Mesenchymal stem cell (in vitro differentiated cells and primary cell): ENCODE results near the gene DHX38.

Source experiments
- DNase-seq: peaks from one replicate; pipeline ENCODE4 v3.0.0-alpha.2; 2013
- H2AFZ ChIP-seq: one replicate; pipeline ENCODE4 v1.6.1; 2013; ENCODE audit warnings: low read depth, mild to moderate bottlenecking, control low read depth, inconsistent platforms, low read length, moderate library complexity
- H2AK5ac ChIP-seq: 2 replicates; pipeline ENCODE4 v1.6.1; 2013; ENCODE audit warnings: low read length, moderate library complexity, mild to moderate bottlenecking, inconsistent platforms; ENCODE audit not compliant: severe bottlenecking
- H2BK120ac ChIP-seq: one replicate; pipeline ENCODE4 v1.6.1; 2013; ENCODE audit warnings: low read depth, mild to moderate bottlenecking, inconsistent platforms, low read length, moderate library complexity
- H2BK12ac ChIP-seq, 2 experiments: one replicate each; pipeline ENCODE4 v1.6.1; 2013; ENCODE audit warnings: inconsistent platforms in 2 of 2, low read length in 2 of 2, mild to moderate bottlenecking in 2 of 2, moderate library complexity in 2 of 2, control low read depth in 1 of 2
- H2BK15ac ChIP-seq: one replicate; pipeline ENCODE4 v1.6.1; 2013; ENCODE audit warnings: mild to moderate bottlenecking, low read depth, inconsistent platforms; ENCODE audit not compliant: poor library complexity, severe bottlenecking
- H2BK5ac ChIP-seq: 2 replicates; pipeline ENCODE4 v1.6.1; 2013; ENCODE audit warnings: low read depth, mild to moderate bottlenecking, low read length, control low read depth, inconsistent platforms; ENCODE audit not compliant: poor library complexity, severe bottlenecking
- H3K14ac ChIP-seq, 2 experiments: one replicate each; pipeline ENCODE4 v1.6.1; 2013; ENCODE audit warnings: inconsistent platforms in 2 of 2, low read length in 2 of 2, control low read depth in 1 of 2, mild to moderate bottlenecking in 1 of 2, moderate library complexity in 1 of 2
- H3K18ac ChIP-seq, 2 experiments: one replicate each; pipeline ENCODE4 v1.6.1; 2013; ENCODE audit warnings: inconsistent platforms in 2 of 2, low read length in 2 of 2, control low read depth in 1 of 2, low read depth in 1 of 2, mild to moderate bottlenecking in 1 of 2
- H3K23ac ChIP-seq, 2 experiments: one replicate each; pipeline ENCODE4 v1.6.1; 2013; ENCODE audit warnings: inconsistent platforms in 2 of 2, low read length in 2 of 2, mild to moderate bottlenecking in 2 of 2, moderate library complexity in 2 of 2, control low read depth in 1 of 2
- H3K27ac ChIP-seq: 2 replicates; pipeline ENCODE4 v1.5.1; 2013; ENCODE audit warnings: mild to moderate bottlenecking, moderate library complexity, low read length, control low read depth, inconsistent platforms; ENCODE audit not compliant: poor library complexity, severe bottlenecking
- H3K27me3 ChIP-seq, 2 experiments: 2 replicates each; pipeline versions ENCODE4 v1.6.1 to v1.7.0; 2013; ENCODE audit warnings: low read length in 2 of 2, mild to moderate bottlenecking in 2 of 2, moderate library complexity in 2 of 2, control low read depth in 1 of 2, inconsistent platforms in 1 of 2; ENCODE audit not compliant: control insufficient read depth in 1 of 2, insufficient read depth in 1 of 2
- H3K36me3 ChIP-seq, 2 experiments: 2 replicates each; pipeline versions ENCODE4 v1.6.1 to v1.7.0; 2013; ENCODE audit warnings: low read length in 2 of 2, control low read depth in 1 of 2, inconsistent platforms in 1 of 2, low read depth in 1 of 2, mild to moderate bottlenecking in 1 of 2; ENCODE audit not compliant: insufficient read depth in 2 of 2, control insufficient read depth in 1 of 2
- H3K4ac ChIP-seq, 2 experiments: one replicate each; pipeline ENCODE4 v1.6.1; 2013; ENCODE audit warnings: inconsistent platforms in 2 of 2, low read length in 2 of 2, mild to moderate bottlenecking in 2 of 2, moderate library complexity in 2 of 2, control low read depth in 1 of 2, low read depth in 1 of 2
- H3K4me1 ChIP-seq: 2 replicates; pipeline ENCODE4 v1.6.1; 2013; ENCODE audit warnings: low read depth, low read length, control low read depth; ENCODE audit not compliant: control insufficient read depth, insufficient read depth
- H3K4me2 ChIP-seq: 2 replicates; pipeline ENCODE4 v1.6.1; 2013; ENCODE audit warnings: low read length, mild to moderate bottlenecking, inconsistent platforms; ENCODE audit not compliant: poor library complexity, severe bottlenecking
- H3K4me3 ChIP-seq, 2 experiments: 2 replicates each; pipeline versions ENCODE4 v1.5.1 to v1.7.0; 2013; ENCODE audit warnings: low read length in 2 of 2, mild to moderate bottlenecking in 2 of 2, control low read depth in 1 of 2, low read depth in 1 of 2; ENCODE audit not compliant: insufficient read depth in 1 of 2
- H3K79me1 ChIP-seq: replicated peaks from 2 replicates; pipeline ENCODE4 v1.6.1; 2013; ENCODE audit warnings: mild to moderate bottlenecking, control low read depth, low read length, inconsistent platforms; ENCODE audit not compliant: poor library complexity, severe bottlenecking
- H3K9ac ChIP-seq: 2 replicates; pipeline ENCODE4 v1.7.0; 2013; ENCODE audit warnings: mild to moderate bottlenecking, low read length, moderate library complexity
- H3K9me3 ChIP-seq: 2 replicates; pipeline ENCODE4 v1.7.0; 2013; ENCODE audit warnings: mild to moderate bottlenecking, low read length; ENCODE audit not compliant: control insufficient read depth
- H4K8ac ChIP-seq: one replicate; pipeline ENCODE4 v1.6.1; 2013; ENCODE audit warnings: inconsistent platforms, mild to moderate bottlenecking, low read length, moderate library complexity
- H4K91ac ChIP-seq: one replicate; pipeline ENCODE4 v1.6.1; 2013; ENCODE audit warnings: mild to moderate bottlenecking, low read length, inconsistent platforms
- WGBS: methylation state at CpG from one replicate; pipeline ENCODE4 v1.1.7; 2013; ENCODE audit warnings: mixed read lengths; 5-methylcytosine and 5-hydroxymethylcytosine counted together

The DHX38 gene

GRCh38 chr16:72109300-72109699, 15.7 kb downstream of the DHX38 start:
- H2BK12ac ChIP-seq, result no peak overlapping the region
- peaks cover 86 to 93% of the 10 kb centered on the region in 2 experiments for H3K36me3 ChIP-seq
- H2BK5ac ChIP-seq, result no peak overlapping the region
- no peak for DNase-seq
- H4K8ac ChIP-seq, result no peak overlapping the region
- no peak overlapping the region for H3K4me2 ChIP-seq
- no peak overlapping the region for H2AK5ac ChIP-seq
- H3K9me3 ChIP-seq, result no peaks in the 10 kb centered on the region
- H3K4me3 ChIP-seq, result no peak overlapping the region
- no peak overlapping the region for H3K18ac ChIP-seq
- no peak overlapping the region for H3K27ac ChIP-seq
- no peaks in the 10 kb centered on the region for H3K4me1 ChIP-seq
- no peak overlapping the region for H2BK120ac ChIP-seq
- WGBS, result over 99% methylated on average over 12 of the region's 12 CpGs
- no peak overlapping the region for H4K91ac ChIP-seq
- peaks cover 7% of the 10 kb centered on the region for H3K79me1 ChIP-seq
- no peak overlapping the region for H3K4ac ChIP-seq
- no peak overlapping the region for H3K9ac ChIP-seq
- H2BK15ac ChIP-seq, result no peak overlapping the region
- H3K27me3 ChIP-seq, result no peaks in the 10 kb centered on the region
- no peak overlapping the region for H3K23ac ChIP-seq
- H3K14ac ChIP-seq, result no peak overlapping the region
- no peak overlapping the region for H2AFZ ChIP-seq

GRCh38 chr16:72109966-72110530, 16.4 kb downstream of the DHX38 start:
- no peaks in the 10 kb centered on the region for H3K27me3 ChIP-seq
- H2BK5ac ChIP-seq, result no peak overlapping the region
- H3K4me3 ChIP-seq, result no peak overlapping the region
- H2BK15ac ChIP-seq, result no peak overlapping the region
- 98% methylated on average over 12 of the region's 12 CpGs for WGBS
- H3K4ac ChIP-seq, result no peak overlapping the region
- H3K4me1 ChIP-seq, result no peaks in the 10 kb centered on the region
- H2BK120ac ChIP-seq, result no peak overlapping the region
- H3K18ac ChIP-seq, result no peak overlapping the region
- no peak overlapping the region for H4K91ac ChIP-seq
- no peak overlapping the region for H3K27ac ChIP-seq
- H4K8ac ChIP-seq, result no peak overlapping the region
- H3K36me3 ChIP-seq, result peaks cover 78 to 85% of the 10 kb centered on the region in 2 experiments
- no peak overlapping the region for H3K9ac ChIP-seq
- H3K4me2 ChIP-seq, result no peak overlapping the region
- H3K14ac ChIP-seq, result no peak overlapping the region
- DNase-seq, result no peak
- H2BK12ac ChIP-seq, result no peak overlapping the region
- H3K79me1 ChIP-seq, result peaks cover 5% of the 10 kb centered on the region
- no peaks in the 10 kb centered on the region for H3K9me3 ChIP-seq
- H3K23ac ChIP-seq, result no peak overlapping the region
- no peak overlapping the region for H2AK5ac ChIP-seq
- no peak overlapping the region for H2AFZ ChIP-seq

- Histone ChIP-seq H3K9me3 (no peaks in the 10 kb centered on the region), H4K8ac (no peak overlapping the region), H3K4ac (no peak overlapping the region), H3K79me1 (peaks cover 5% of the 10 kb centered on the region), H4K91ac (no peak overlapping the region), H2BK15ac (no peak overlapping the region), H3K23ac (peak overlapping the region in 1 of 2 experiments; percentile 6), H2AFZ (no peak overlapping the region), H3K9ac (no peak overlapping the region), H2AK5ac (no peak overlapping the region), H3K27ac (no peak overlapping the region), H3K14ac (no peak overlapping the region), H2BK5ac (no peak overlapping the region), H3K18ac (no peak overlapping the region), H2BK120ac (no peak overlapping the region), H3K27me3 (no peaks in the 10 kb centered on the region), H3K4me2 (no peak overlapping the region), H3K4me3 (no peak overlapping the region), H3K4me1 (no peaks in the 10 kb centered on the region), H3K36me3 (peaks cover 69 to 77% of the 10 kb centered on the region in 2 experiments), H2BK12ac (no peak overlapping the region)
- 95% methylated on average over 23 of the region's 23 CpGs for WGBS
- DNase-seq, result no peak
Observed at GRCh38 chr16:72110662-72111615, 17.3 kb downstream of the DHX38 start.

GRCh38 chr16:72111657-72112451, 18.2 kb downstream of the DHX38 start:
- no peaks in the 10 kb centered on the region for H3K4me1 ChIP-seq
- no peaks in the 10 kb centered on the region for H3K9me3 ChIP-seq
- no peak overlapping the region for H3K4me2 ChIP-seq
- no peak overlapping the region for H4K8ac ChIP-seq
- no peak overlapping the region for H3K27ac ChIP-seq
- H3K4ac ChIP-seq, result no peak overlapping the region
- H3K23ac ChIP-seq, result no peak overlapping the region
- no peak overlapping the region for H3K4me3 ChIP-seq
- H2BK5ac ChIP-seq, result no peak overlapping the region
- no peak overlapping the region for H2BK120ac ChIP-seq
- no peak overlapping the region for H3K9ac ChIP-seq
- no peak overlapping the region for H2AK5ac ChIP-seq
- no peak overlapping the region for H2BK15ac ChIP-seq
- peaks cover 5% of the 10 kb centered on the region for H3K79me1 ChIP-seq
- H3K18ac ChIP-seq, result no peak overlapping the region
- DNase-seq, result no peak
- no peak overlapping the region for H3K14ac ChIP-seq
- 85% methylated on average over 19 of the region's 19 CpGs for WGBS
- H3K27me3 ChIP-seq, result no peaks in the 10 kb centered on the region
- no peak overlapping the region for H2AFZ ChIP-seq
- no peak overlapping the region for H4K91ac ChIP-seq
- peaks cover 60 to 67% of the 10 kb centered on the region in 2 experiments for H3K36me3 ChIP-seq
- H2BK12ac ChIP-seq, result no peak overlapping the region
